Naive thymus-derived CD4-positive, alpha-beta T cell (primary cell): ENCODE results near the gene RAE1. TPM values are rescaled to one million over a fixed set of nuclear protein-coding genes. Genes with fewer than 3 reads are reported as not detected.

Experiments used
- ATAC-seq: fragments of 150-1000 bp; cut with Tn5 transposase; 2 replicates; pipeline ENCODE4 v1.10.0; 2021; ENCODE audit warnings: mild to moderate bottlenecking, moderate library complexity
- CTCF ChIA-PET: fragments of 350-600 bp; sonication (Branson Sonifier 250); formaldehyde crosslinking; loops from one replicate; lab custom pipeline; 2021; ENCODE audit warnings: antibody characterized with exemption; lab: Charles Lee
- POLR2A ChIA-PET: fragments of 350-600 bp; sonication (Branson Sonifier 250); formaldehyde crosslinking; loops from one replicate; lab custom pipeline; 2021; ENCODE audit warnings: antibody characterized with exemption, inconsistent platforms; lab: Charles Lee
- DNase-seq, 9 donors: peaks; one replicate each; pipeline versions ENCODE4 v3.0.0 to v3.0.0-alpha.2; 2020 to 2022; ENCODE audit warnings: mixed read lengths in 1 of 9
- H3K27ac ChIP-seq: one replicate; pipeline ENCODE4 v1.7.0; 2013; ENCODE audit warnings: mild to moderate bottlenecking, low read depth, low read length, moderate library complexity
- H3K27me3 ChIP-seq, 2 donors: one replicate each; pipeline ENCODE4 v1.7.0; 2013; ENCODE audit warnings: low read length in 2 of 2, mild to moderate bottlenecking in 2 of 2, moderate library complexity in 2 of 2; ENCODE audit not compliant: control insufficient read depth in 2 of 2, insufficient read depth in 2 of 2
- H3K36me3 ChIP-seq, 3 experiments: 1 replicate in 2 of 3; 2 replicates in 1 of 3; pipeline ENCODE4 v1.7.0; 2013; ENCODE audit warnings: low read length in 3 of 3, mild to moderate bottlenecking in 3 of 3, moderate library complexity in 1 of 3; ENCODE audit not compliant: insufficient read depth in 3 of 3, control insufficient read depth in 2 of 3
- H3K4me1 ChIP-seq, 2 donors: one replicate each; pipeline ENCODE4 v1.7.0; 2013; ENCODE audit warnings: low read length in 2 of 2, mild to moderate bottlenecking in 2 of 2, moderate library complexity in 1 of 2; ENCODE audit not compliant: control insufficient read depth in 2 of 2, insufficient read depth in 2 of 2
- H3K4me3 ChIP-seq: 2 replicates; pipeline ENCODE4 v1.7.0; 2013; ENCODE audit warnings: mild to moderate bottlenecking, low read length
- H3K9me3 ChIP-seq, 3 experiments: 1 replicate in 2 of 3; 2 replicates in 1 of 3; pipeline ENCODE4 v1.7.0; 2013; ENCODE audit warnings: low read length in 3 of 3; ENCODE audit not compliant: control insufficient read depth in 2 of 3
- H3K27ac Mint-ChIP-seq, 9 donors: one replicate each; pipeline ENCODE4 v1.8.0; 2020 to 2022; ENCODE audit warnings: mixed read lengths in 9 of 9, mild to moderate bottlenecking in 8 of 9, moderate library complexity in 5 of 9, inconsistent platforms in 2 of 9
- H3K27me3 Mint-ChIP-seq, 5 donors: one replicate each; pipeline ENCODE4 v1.8.0; 2021 to 2022; ENCODE audit warnings: mixed read lengths in 5 of 5, mild to moderate bottlenecking in 1 of 5
- H3K36me3 Mint-ChIP-seq, 5 donors: one replicate each; pipeline ENCODE4 v1.8.0; 2020 to 2022; ENCODE audit warnings: mixed read lengths in 5 of 5, mild to moderate bottlenecking in 3 of 5, inconsistent platforms in 1 of 5
- H3K4me1 Mint-ChIP-seq, 7 donors: one replicate each; pipeline ENCODE4 v1.8.0; 2020 to 2022; ENCODE audit warnings: mixed read lengths in 7 of 7, mild to moderate bottlenecking in 3 of 7, inconsistent platforms in 1 of 7
- H3K4me3 Mint-ChIP-seq, 10 donors: one replicate each; pipeline ENCODE4 v1.8.0; 2020 to 2022; ENCODE audit warnings: mild to moderate bottlenecking in 10 of 10, mixed read lengths in 10 of 10, moderate library complexity in 6 of 10, inconsistent platforms in 2 of 10
- H3K9me3 Mint-ChIP-seq, 11 donors: one replicate each; pipeline ENCODE4 v1.8.0; 2020 to 2022; ENCODE audit warnings: mixed read lengths in 11 of 11, mild to moderate bottlenecking in 4 of 11, inconsistent platforms in 1 of 11, moderate library complexity in 1 of 11
- intact Hi-C, 2 donors: fragments of 100-400 bp; cut with micrococcal nuclease; formaldehyde crosslinking; loops; one replicate each; pipeline ENCODE4 v1.15.1; 2023
- polyA plus RNA-seq, 2 donors: library from polyadenylated mRNA; unstranded; fragments of 300-500 nt; fragmentation: Illumina TruSeq; gene quantifications; one replicate each; pipeline ENCODE4 v1.2.3, GENCODE V29; 2021
- total RNA-seq, 6 experiments: library from RNA in 5 of 6; stranded (reverse) in 5 of 6; gene quantifications; 1 replicate in 5 of 6; 2 replicates in 1 of 6; pipeline ENCODE4 v1.2.3 and lab custom pipeline; 2021 to 2026

Gene RAE1
- total and polyA plus RNA-seq, 7 experiments from 2014 or later: 31.0 to 65.1 (median 40.4) TPM

- no peaks in the 10 kb centered on the region for H3K9me3 ChIP-seq
- no peaks in the 10 kb centered on the region for H3K27me3 ChIP-seq
- peaks cover 0 to 15% (median 4%) of the 10 kb centered on the region in 5 donors for H3K36me3 Mint-ChIP-seq
- no peak overlapping the region for H3K27ac ChIP-seq
- peaks cover 6 to 15% of the 10 kb centered on the region in 2 donors for H3K4me1 ChIP-seq
- DNase-seq: peak in 2 of 9 donors; percentile 7 to 20
- POLR2A ChIA-PET: interaction anchor here (0.6 to 4.7 kb wide), 3 partner anchors 11 to 24 kb away, joined by 4 to 16 read pairs (median 8); partner anchors contain the start of gene RBM38
- peaks cover 17 to 65% (median 36%) of the 10 kb centered on the region in 3 experiments for H3K36me3 ChIP-seq
- ATAC-seq: no peak
- no peaks in the 10 kb centered on the region for H3K27me3 Mint-ChIP-seq
- peak overlapping the region in 1 of 10 donors; percentile 9 for H3K4me3 Mint-ChIP-seq
- intact Hi-C loops: no loop called here
- H3K4me3 ChIP-seq: no peak overlapping the region
- CTCF ChIA-PET: no interaction called here
- peaks cover 11 to 44% (median 17%) of the 10 kb centered on the region in 7 donors for H3K4me1 Mint-ChIP-seq
- peaks cover 0 to 9% (median 0%) of the 10 kb centered on the region in 11 donors for H3K9me3 Mint-ChIP-seq
- H3K27ac Mint-ChIP-seq: peak overlapping the region in 4 of 9 donors; percentile 14 to 43 (median 24)
Observed at GRCh38 chr20:57408536-57409233, 57.6 kb downstream of the RAE1 start.

GRCh38 chr20:57409316-57409671, 58.2 kb downstream of the RAE1 start:
- peak in 2 of 9 donors; percentile 17 to 18 for DNase-seq
- Mint-ChIP-seq H3K4me1 (peaks cover 10 to 38% (median 14%) of the 10 kb centered on the region in 7 donors), H3K4me3 (no peak overlapping the region)

GRCh38 chr20:57409672-57410397, 58.8 kb downstream of the RAE1 start:
- no peaks in the 10 kb centered on the region for H3K27me3 Mint-ChIP-seq
- H3K9me3 Mint-ChIP-seq: peaks cover 0 to 9% (median 0%) of the 10 kb centered on the region in 11 donors
- Histone ChIP-seq H3K36me3 (peaks cover 10 to 53% (median 25%) of the 10 kb centered on the region in 3 experiments), H3K4me1 (peaks cover 3 to 4% of the 10 kb centered on the region in 2 donors), H3K27me3 (no peaks in the 10 kb centered on the region), H3K4me3 (no peak overlapping the region), H3K27ac (no peak overlapping the region), H3K9me3 (no peaks in the 10 kb centered on the region)
- DNase-seq (peak in 1 of 9 donors; percentile 24), ATAC-seq (no peak)
- no peak overlapping the region for H3K4me3 Mint-ChIP-seq
- ChIA-PET POLR2A (interaction anchor here (1.1 to 4.7 kb wide), 4 partner anchors 12 to 20 kb away, joined by 5 to 16 read pairs (median 8); partner anchors contain the start of gene RBM38), CTCF (no interaction called here)
- peaks cover 10 to 33% (median 12%) of the 10 kb centered on the region in 7 donors for H3K4me1 Mint-ChIP-seq
- peaks cover 0 to 15% (median 4%) of the 10 kb centered on the region in 5 donors for H3K36me3 Mint-ChIP-seq
- peak overlapping the region in 7 of 9 donors; percentile 18 to 87 (median 59) for H3K27ac Mint-ChIP-seq
- intact Hi-C loops: no loop called here

More at GRCh38 chr20:57409316-57409671, 58.2 kb downstream of the RAE1 start:
- Mint-ChIP-seq H3K27me3 (no peaks in the 10 kb centered on the region), H3K27ac (peak overlapping the region in 7 of 9 donors; percentile 18 to 87 (median 53)), H3K9me3 (peaks cover 0 to 9% (median 0%) of the 10 kb centered on the region in 11 donors), H3K36me3 (peaks cover 0 to 15% (median 4%) of the 10 kb centered on the region in 5 donors)
- intact Hi-C loops: no loop called here
- Histone ChIP-seq H3K27ac (no peak overlapping the region), H3K4me1 (peaks cover 3 to 9% of the 10 kb centered on the region in 2 donors), H3K36me3 (peaks cover 11 to 58% (median 30%) of the 10 kb centered on the region in 3 experiments), H3K27me3 (no peaks in the 10 kb centered on the region), H3K9me3 (no peaks in the 10 kb centered on the region), H3K4me3 (no peak overlapping the region)
- ChIA-PET POLR2A (interaction anchor here (1.1 to 4.7 kb wide), 3 partner anchors 11 to 20 kb away, joined by 5 to 16 read pairs (median 8); partner anchors contain the start of gene RBM38), CTCF (no interaction called here)
- no peak for ATAC-seq

- Mint-ChIP-seq H3K4me3 (no peak overlapping the region), H3K4me1 (peaks cover 7 to 28% (median 12%) of the 10 kb centered on the region in 7 donors), H3K9me3 (peaks cover 0 to 9% (median 0%) of the 10 kb centered on the region in 11 donors), H3K36me3 (peaks cover 0 to 11% (median 4%) of the 10 kb centered on the region in 5 donors), H3K27ac (peak overlapping the region in 6 of 9 donors; percentile 8 to 87 (median 55)), H3K27me3 (no peaks in the 10 kb centered on the region)
- Histone ChIP-seq H3K4me1 (peaks cover 0 to 3% of the 10 kb centered on the region in 2 donors), H3K9me3 (no peaks in the 10 kb centered on the region), H3K4me3 (no peak overlapping the region), H3K36me3 (peaks cover 10 to 47% (median 19%) of the 10 kb centered on the region in 3 experiments), H3K27ac (no peak overlapping the region), H3K27me3 (no peaks in the 10 kb centered on the region)
- intact Hi-C loops: no loop called here
- peak in 2 of 9 donors; percentile 7 to 20 for DNase-seq
- ChIA-PET POLR2A (interaction anchor here (1.3 kb wide), 1 partner anchor 18 kb away, joined by 7 read pairs; no protein-coding TSS in a partner anchor), CTCF (no interaction called here)
- ATAC-seq: no peak
Observed at GRCh38 chr20:57410398-57410920, 59.4 kb downstream of the RAE1 start.

GRCh38 chr20:57410924-57411323, 59.9 kb downstream of the RAE1 start:
- DNase-seq: peak in 1 of 9 donors; percentile 7
- POLR2A ChIA-PET: interaction anchor here (0.6 to 3.9 kb wide), 3 partner anchors 11 to 18 kb away, joined by 4 to 35 read pairs (median 7); no protein-coding TSS in a partner anchor
- Mint-ChIP-seq H3K9me3 (peaks cover 0 to 9% (median 0%) of the 10 kb centered on the region in 11 donors), H3K27me3 (no peaks in the 10 kb centered on the region), H3K4me3 (no peak overlapping the region), H3K27ac (peak overlapping the region in 7 of 9 donors; percentile 8 to 64 (median 27)), H3K4me1 (peaks cover 9 to 33% (median 15%) of the 10 kb centered on the region in 7 donors), H3K36me3 (peaks cover 0 to 11% (median 4%) of the 10 kb centered on the region in 5 donors)
- Histone ChIP-seq H3K9me3 (no peaks in the 10 kb centered on the region), H3K4me3 (no peak overlapping the region), H3K27ac (no peak overlapping the region), H3K4me1 (peaks cover 0 to 3% of the 10 kb centered on the region in 2 donors), H3K27me3 (no peaks in the 10 kb centered on the region), H3K36me3 (peaks cover 10 to 43% (median 14%) of the 10 kb centered on the region in 3 experiments)
- intact Hi-C loops: no loop called here
- ATAC-seq: no peak
- CTCF ChIA-PET: no interaction called here
